Activated naive CD8-positive, alpha-beta T cell treated with anti-CD3 and anti-CD28 coated beads for 36 hours (primary cell): Measurements from ENCODE around the gene GKAP1. TPM values are rescaled to one million over a fixed set of nuclear protein-coding genes. Genes with fewer than 3 reads are reported as not detected.
"Not testable (repeated sequence)": the region's sequence is repeated elsewhere in the genome, so short reads cannot be mapped to it uniquely, and the experiment has no call there.

ENCODE experiments used
- DNase-seq: peaks from one replicate; pipeline ENCODE4 v3.0.0; 2021
- H3K27ac Mint-ChIP-seq: one replicate; pipeline ENCODE4 v1.8.0; 2022; ENCODE audit warnings: mild to moderate bottlenecking, moderate library complexity, mixed read lengths
- H3K27me3 Mint-ChIP-seq: one replicate; pipeline ENCODE4 v1.8.0; 2022; ENCODE audit warnings: mild to moderate bottlenecking, mixed read lengths
- H3K36me3 Mint-ChIP-seq: one replicate; pipeline ENCODE4 v1.8.0; 2021; ENCODE audit warnings: mild to moderate bottlenecking, mixed read lengths
- H3K4me1 Mint-ChIP-seq: one replicate; pipeline ENCODE4 v1.8.0; 2021; ENCODE audit warnings: mixed read lengths
- H3K4me3 Mint-ChIP-seq: one replicate; pipeline ENCODE4 v1.8.0; 2022; ENCODE audit warnings: mild to moderate bottlenecking, moderate library complexity, mixed read lengths
- H3K9me3 Mint-ChIP-seq: one replicate; pipeline ENCODE4 v1.8.0; 2022; ENCODE audit warnings: mixed read lengths
- total RNA-seq, 2 experiments: library from RNA; stranded (reverse); gene quantifications; one replicate each; pipeline ENCODE4 v1.2.3, GENCODE V29; 2021

Gene GKAP1
- 1 to 10 TPM; 3.1 to 3.9 TPM for total RNA-seq

- H3K27ac Mint-ChIP-seq = peak within 1 kb of the TSS; percentile 78
- H3K27me3 Mint-ChIP-seq, H3K36me3 Mint-ChIP-seq, H3K9me3 Mint-ChIP-seq: not testable (repeated sequence)
- peak; percentile 69 for DNase-seq
- peak within 1 kb of the TSS; percentile 87 for H3K4me3 Mint-ChIP-seq
- H3K4me1 Mint-ChIP-seq = peaks cover 10% of the 10 kb centered on the region
These were observed at the start of gene GKAP1 for GRCh38 chr9:83817356-83818278. GKAP1 (minus strand) TSS chr9:83817769; CDS start chr9:83806517, 11,252 bp downstream.

GRCh38 chr9:83849895-83850294 lies 32.3 kb upstream of the GKAP1 start:
- H3K4me3 Mint-ChIP-seq, H3K9me3 Mint-ChIP-seq, H3K36me3 Mint-ChIP-seq, H3K27me3 Mint-ChIP-seq, H3K27ac Mint-ChIP-seq, H3K4me1 Mint-ChIP-seq, DNase-seq: not testable (repeated sequence)

GRCh38 chr9:83837070-83837643 lies 19.6 kb upstream of the GKAP1 start:
- not testable (repeated sequence) for H3K4me1 Mint-ChIP-seq, H3K4me3 Mint-ChIP-seq, DNase-seq, H3K9me3 Mint-ChIP-seq, H3K27ac Mint-ChIP-seq, H3K36me3 Mint-ChIP-seq, H3K27me3 Mint-ChIP-seq

- not testable (repeated sequence) for H3K27ac Mint-ChIP-seq, H3K27me3 Mint-ChIP-seq, H3K4me1 Mint-ChIP-seq, H3K4me3 Mint-ChIP-seq, H3K36me3 Mint-ChIP-seq, DNase-seq, H3K9me3 Mint-ChIP-seq
These were observed 13.0 kb upstream of the GKAP1 start for GRCh38 chr9:83830426-83831071.

- H3K9me3 Mint-ChIP-seq, DNase-seq, H3K4me1 Mint-ChIP-seq, H3K27me3 Mint-ChIP-seq, H3K27ac Mint-ChIP-seq, H3K4me3 Mint-ChIP-seq, H3K36me3 Mint-ChIP-seq: not testable (repeated sequence)
These were observed 7.5 kb upstream of the GKAP1 start for GRCh38 chr9:83824986-83825623.

GRCh38 chr9:83817011-83817355 lies 586 bp downstream of the GKAP1 start:
- DNase-seq = not testable (repeated sequence)

GRCh38 chr9:83815120-83815519 lies 2.4 kb downstream of the GKAP1 start:
- not testable (repeated sequence) for H3K36me3 Mint-ChIP-seq, H3K4me3 Mint-ChIP-seq, H3K9me3 Mint-ChIP-seq, H3K27me3 Mint-ChIP-seq, DNase-seq, H3K27ac Mint-ChIP-seq
- H3K4me1 Mint-ChIP-seq = peaks cover 10% of the 10 kb centered on the region

More at GRCh38 chr9:83817011-83817355, 586 bp downstream of the GKAP1 start:
- H3K9me3 Mint-ChIP-seq, H3K27ac Mint-ChIP-seq, H3K36me3 Mint-ChIP-seq, H3K27me3 Mint-ChIP-seq: not testable (repeated sequence)
- H3K4me3 Mint-ChIP-seq = peak overlapping the region; percentile 87
- peaks cover 10% of the 10 kb centered on the region for H3K4me1 Mint-ChIP-seq

GRCh38 chr9:83809213-83809612 lies 8.4 kb downstream of the GKAP1 start:
- not testable (repeated sequence) for H3K4me3 Mint-ChIP-seq, H3K27me3 Mint-ChIP-seq, DNase-seq, H3K4me1 Mint-ChIP-seq, H3K27ac Mint-ChIP-seq, H3K36me3 Mint-ChIP-seq, H3K9me3 Mint-ChIP-seq

- not testable (repeated sequence) for H3K27ac Mint-ChIP-seq, H3K27me3 Mint-ChIP-seq, H3K4me1 Mint-ChIP-seq, H3K4me3 Mint-ChIP-seq, DNase-seq, H3K9me3 Mint-ChIP-seq, H3K36me3 Mint-ChIP-seq
These were observed 13.1 kb downstream of the GKAP1 start for GRCh38 chr9:83804454-83804853.

GRCh38 chr9:83803941-83804340 lies 13.6 kb downstream of the GKAP1 start:
- not testable (repeated sequence) for DNase-seq, H3K9me3 Mint-ChIP-seq, H3K4me1 Mint-ChIP-seq, H3K4me3 Mint-ChIP-seq, H3K27me3 Mint-ChIP-seq, H3K27ac Mint-ChIP-seq, H3K36me3 Mint-ChIP-seq

- no peak overlapping the region for H3K27ac Mint-ChIP-seq
- no peaks in the 10 kb centered on the region for H3K36me3 Mint-ChIP-seq
- H3K4me3 Mint-ChIP-seq = no peak overlapping the region
- no peaks in the 10 kb centered on the region for H3K9me3 Mint-ChIP-seq
- no peaks in the 10 kb centered on the region for H3K4me1 Mint-ChIP-seq
- no peaks in the 10 kb centered on the region for H3K27me3 Mint-ChIP-seq
- no peak for DNase-seq
These were observed 17.1 kb downstream of the GKAP1 start for GRCh38 chr9:83800236-83801033.

GRCh38 chr9:83794051-83794450 lies 23.5 kb downstream of the GKAP1 start:
- Mint-ChIP-seq H3K36me3 (no peaks in the 10 kb centered on the region), H3K27me3 (no peaks in the 10 kb centered on the region), H3K4me3 (no peak overlapping the region), H3K4me1 (peaks cover 3% of the 10 kb centered on the region), H3K9me3 (no peaks in the 10 kb centered on the region), H3K27ac (no peak overlapping the region)
- no peak for DNase-seq

GRCh38 chr9:83792746-83793145 lies 24.8 kb downstream of the GKAP1 start:
- peaks cover 3% of the 10 kb centered on the region for H3K4me1 Mint-ChIP-seq
- H3K36me3 Mint-ChIP-seq = no peaks in the 10 kb centered on the region
- no peak for DNase-seq
- no peak overlapping the region for H3K27ac Mint-ChIP-seq
- no peak overlapping the region for H3K4me3 Mint-ChIP-seq
- H3K9me3 Mint-ChIP-seq = no peaks in the 10 kb centered on the region
- no peaks in the 10 kb centered on the region for H3K27me3 Mint-ChIP-seq

GRCh38 chr9:83778164-83778563 lies 39.4 kb downstream of the GKAP1 start:
- H3K4me3 Mint-ChIP-seq = no peak overlapping the region
- H3K9me3 Mint-ChIP-seq = no peaks in the 10 kb centered on the region
- H3K27me3 Mint-ChIP-seq = no peaks in the 10 kb centered on the region
- no peak for DNase-seq
- no peak overlapping the region for H3K27ac Mint-ChIP-seq
- no peaks in the 10 kb centered on the region for H3K4me1 Mint-ChIP-seq
- peaks cover 9% of the 10 kb centered on the region for H3K36me3 Mint-ChIP-seq

GRCh38 chr9:83775932-83776331 lies 41.6 kb downstream of the GKAP1 start:
- Mint-ChIP-seq H3K9me3 (no peaks in the 10 kb centered on the region), H3K4me1 (no peaks in the 10 kb centered on the region), H3K36me3 (peaks cover 9% of the 10 kb centered on the region), H3K4me3 (no peak overlapping the region), H3K27me3 (no peaks in the 10 kb centered on the region), H3K27ac (no peak overlapping the region)
- no peak for DNase-seq
